Nephron (organoid): ENCODE measurements around the gene BRD3OS.

Source experiments
- H3K27ac Mint-ChIP-seq, 3 experiments: 2 replicates each; pipeline ENCODE4 v1.8.0; 2020; ENCODE audit warnings: mixed read lengths in 3 of 3, mild to moderate bottlenecking in 2 of 3, moderate library complexity in 1 of 3
- H3K27me3 Mint-ChIP-seq: 2 replicates; pipeline ENCODE4 v1.8.0; 2021; ENCODE audit warnings: low read depth, mild to moderate bottlenecking, moderate library complexity, mixed read lengths
- H3K36me3 Mint-ChIP-seq: 2 replicates; pipeline ENCODE4 v1.8.0; 2020; ENCODE audit warnings: low read depth, mixed read lengths
- H3K4me1 Mint-ChIP-seq: 2 replicates; pipeline ENCODE4 v1.8.0; 2020; ENCODE audit warnings: mixed read lengths
- H3K4me3 Mint-ChIP-seq, 3 experiments: 2 replicates each; pipeline ENCODE4 v1.8.0; 2020; ENCODE audit warnings: mild to moderate bottlenecking in 3 of 3, mixed read lengths in 3 of 3, moderate library complexity in 2 of 3
- H3K9me3 Mint-ChIP-seq: 2 replicates; pipeline ENCODE4 v1.8.0; 2020; ENCODE audit warnings: mixed read lengths
- TF ChIP-seq, protein P1 (sequence below), 3 experiments: fragments of 200-600 bp; sonication (generic); IDR thresholded peaks; one replicate each; pipeline ENCODE4 v1.5.0; 2021; ENCODE audit warnings: antibody characterized with exemption in 3 of 3; ENCODE audit not compliant: unreplicated experiment in 3 of 3

The BRD3OS gene

DNA sequence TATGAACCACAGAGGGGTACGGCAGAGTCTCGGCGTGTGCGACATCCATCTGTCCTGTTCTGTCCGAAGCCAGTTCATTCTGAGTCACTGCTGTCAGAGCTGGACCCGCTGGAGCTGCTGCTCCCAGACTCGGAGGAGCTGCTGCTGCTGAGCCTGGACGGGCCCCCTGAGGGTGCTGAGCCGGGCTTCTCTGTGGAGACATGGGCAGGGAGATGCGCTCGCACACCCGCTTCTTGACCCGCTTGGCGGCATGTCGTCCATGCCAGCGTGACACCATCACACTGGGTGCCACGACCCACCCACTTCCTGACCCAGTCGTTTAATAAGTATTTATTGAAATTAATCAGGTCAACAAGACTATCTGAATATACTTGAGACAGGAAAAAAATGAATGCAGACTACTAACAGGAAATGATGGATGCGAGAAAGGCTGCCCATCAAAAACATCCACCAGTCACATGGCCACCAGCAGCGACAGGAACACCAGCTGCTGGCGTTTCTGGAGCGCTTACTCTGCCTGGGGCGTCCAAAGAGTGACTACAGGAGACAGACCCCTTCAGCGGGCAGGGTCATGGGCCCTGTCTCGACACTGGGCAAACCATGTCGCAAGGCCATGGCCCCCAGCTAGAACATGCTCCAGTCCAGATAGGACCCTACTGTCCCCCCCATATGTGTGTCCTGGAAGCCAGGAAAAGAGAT lies 8.4 kb downstream of the BRD3OS start:
- no peak overlapping the region for H3K27ac Mint-ChIP-seq
- peaks cover 61% of the 10 kb centered on the region for H3K36me3 Mint-ChIP-seq
- H3K4me1 Mint-ChIP-seq, result no peaks in the 10 kb centered on the region
- peaks cover 5% of the 10 kb centered on the region for H3K9me3 Mint-ChIP-seq
- H3K27me3 Mint-ChIP-seq, result no peaks in the 10 kb centered on the region
- TF ChIP-seq, protein P1, sequence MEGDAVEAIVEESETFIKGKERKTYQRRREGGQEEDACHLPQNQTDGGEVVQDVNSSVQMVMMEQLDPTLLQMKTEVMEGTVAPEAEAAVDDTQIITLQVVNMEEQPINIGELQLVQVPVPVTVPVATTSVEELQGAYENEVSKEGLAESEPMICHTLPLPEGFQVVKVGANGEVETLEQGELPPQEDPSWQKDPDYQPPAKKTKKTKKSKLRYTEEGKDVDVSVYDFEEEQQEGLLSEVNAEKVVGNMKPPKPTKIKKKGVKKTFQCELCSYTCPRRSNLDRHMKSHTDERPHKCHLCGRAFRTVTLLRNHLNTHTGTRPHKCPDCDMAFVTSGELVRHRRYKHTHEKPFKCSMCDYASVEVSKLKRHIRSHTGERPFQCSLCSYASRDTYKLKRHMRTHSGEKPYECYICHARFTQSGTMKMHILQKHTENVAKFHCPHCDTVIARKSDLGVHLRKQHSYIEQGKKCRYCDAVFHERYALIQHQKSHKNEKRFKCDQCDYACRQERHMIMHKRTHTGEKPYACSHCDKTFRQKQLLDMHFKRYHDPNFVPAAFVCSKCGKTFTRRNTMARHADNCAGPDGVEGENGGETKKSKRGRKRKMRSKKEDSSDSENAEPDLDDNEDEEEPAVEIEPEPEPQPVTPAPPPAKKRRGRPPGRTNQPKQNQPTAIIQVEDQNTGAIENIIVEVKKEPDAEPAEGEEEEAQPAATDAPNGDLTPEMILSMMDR (IDR thresholded peaks at IDR 0.05; ENCODE audit: unreplicated experiment in 3 of 3), result no peak
- no peak overlapping the region for H3K4me3 Mint-ChIP-seq

DNA sequence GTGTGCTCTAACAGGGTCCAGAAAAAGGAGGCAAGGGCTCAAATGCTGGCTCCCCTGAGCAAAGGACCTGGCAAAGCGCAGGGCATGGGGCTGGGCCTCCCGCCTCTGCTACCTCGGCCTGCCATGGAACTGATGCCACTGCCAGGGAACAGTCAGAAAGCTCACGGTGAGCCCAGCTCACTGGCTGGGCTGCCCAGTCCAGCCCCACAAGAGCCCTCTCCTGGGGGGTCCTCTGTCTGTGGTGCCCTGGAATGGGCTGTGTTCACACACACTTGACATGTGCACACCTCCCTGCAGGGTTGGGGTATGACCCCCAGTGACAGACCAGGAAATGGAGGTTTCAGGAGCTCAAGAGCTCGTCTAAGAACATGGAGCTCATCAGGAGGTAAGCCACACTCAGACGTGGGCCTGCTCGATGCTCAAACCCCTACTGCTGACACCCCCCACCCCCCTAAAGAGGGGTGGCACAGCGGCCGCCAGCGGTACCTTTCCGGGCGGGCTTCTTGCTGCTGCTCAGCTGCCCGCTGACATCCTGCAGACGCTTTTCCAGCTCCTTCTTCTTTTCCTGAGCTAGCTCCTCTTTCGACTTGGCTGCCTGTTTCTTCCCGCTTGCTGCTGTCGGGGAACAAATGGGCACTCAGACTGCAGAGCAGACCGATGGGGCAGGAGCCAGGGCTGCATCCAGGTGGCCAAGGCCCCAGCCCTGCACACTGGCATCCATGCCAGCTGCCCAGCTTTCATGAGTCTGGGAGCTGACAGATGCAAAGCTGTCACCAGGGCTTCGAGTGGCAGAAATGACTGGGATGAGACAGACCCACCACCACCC lies 9.1 kb downstream of the BRD3OS start:
- H3K4me1 Mint-ChIP-seq, result no peaks in the 10 kb centered on the region
- no peaks in the 10 kb centered on the region for H3K27me3 Mint-ChIP-seq
- no peak overlapping the region for H3K27ac Mint-ChIP-seq
- peaks cover 63% of the 10 kb centered on the region for H3K36me3 Mint-ChIP-seq
- H3K4me3 Mint-ChIP-seq, result no peak overlapping the region
- H3K9me3 Mint-ChIP-seq, result peaks cover 12% of the 10 kb centered on the region
- TF ChIP-seq, protein P1 (IDR thresholded peaks at IDR 0.05; ENCODE audit: unreplicated experiment in 3 of 3), result no peak

DNA sequence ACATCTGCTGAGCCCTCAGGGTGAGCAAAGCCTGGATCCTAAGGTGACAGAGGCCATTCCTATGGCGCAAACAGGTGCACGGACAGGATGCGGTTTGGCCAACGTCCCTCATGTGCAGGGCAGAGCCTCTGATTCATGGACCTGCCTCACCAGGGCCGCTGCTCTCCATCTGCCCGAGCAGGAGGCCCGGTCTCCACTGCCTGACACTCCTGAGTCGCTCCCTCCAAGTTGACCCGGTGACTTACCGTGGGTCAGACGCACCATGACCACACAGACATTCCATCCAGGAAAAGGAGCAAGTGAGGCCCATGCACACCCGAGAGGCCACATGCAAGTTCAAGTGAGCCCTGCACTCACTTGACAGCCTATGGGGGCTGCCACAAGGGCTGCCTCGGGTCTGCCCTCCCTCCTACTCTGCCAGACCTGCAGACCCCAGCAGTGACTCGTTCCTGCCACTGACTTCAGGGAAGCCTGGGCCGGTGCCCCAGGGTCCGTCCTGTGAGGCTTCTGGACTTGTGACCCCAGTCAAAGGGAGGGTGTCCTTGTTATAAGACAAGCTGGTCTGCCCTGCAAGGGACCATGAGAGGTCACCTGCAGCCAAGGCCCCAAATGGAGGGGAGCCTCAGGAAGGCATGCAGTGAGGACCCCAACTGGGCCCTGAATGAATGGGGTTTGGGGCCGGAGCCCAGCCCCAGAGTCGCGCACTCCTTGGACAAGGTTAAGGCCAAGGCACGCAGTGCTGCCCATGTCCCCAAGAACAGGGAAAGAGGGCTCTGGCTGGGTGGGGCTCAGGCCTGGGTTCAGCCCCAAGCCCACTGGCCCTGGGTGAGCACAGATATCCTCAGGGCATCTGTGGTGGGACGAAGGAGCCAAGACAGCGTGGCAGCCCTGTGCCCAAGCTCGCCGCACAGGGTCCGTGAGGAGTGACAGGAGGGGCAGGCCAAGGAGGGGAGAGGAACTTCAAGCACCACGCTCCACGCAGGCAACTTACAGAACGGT lies 10.1 kb downstream of the BRD3OS start:
- no peaks in the 10 kb centered on the region for H3K4me1 Mint-ChIP-seq
- H3K27ac Mint-ChIP-seq, result no peak overlapping the region
- H3K27me3 Mint-ChIP-seq, result no peaks in the 10 kb centered on the region
- TF ChIP-seq, protein P1 (IDR thresholded peaks at IDR 0.05; ENCODE audit: unreplicated experiment in 3 of 3), result no peak
- no peak overlapping the region for H3K4me3 Mint-ChIP-seq
- peaks cover 72% of the 10 kb centered on the region for H3K36me3 Mint-ChIP-seq
- H3K9me3 Mint-ChIP-seq, result peaks cover 13% of the 10 kb centered on the region

DNA sequence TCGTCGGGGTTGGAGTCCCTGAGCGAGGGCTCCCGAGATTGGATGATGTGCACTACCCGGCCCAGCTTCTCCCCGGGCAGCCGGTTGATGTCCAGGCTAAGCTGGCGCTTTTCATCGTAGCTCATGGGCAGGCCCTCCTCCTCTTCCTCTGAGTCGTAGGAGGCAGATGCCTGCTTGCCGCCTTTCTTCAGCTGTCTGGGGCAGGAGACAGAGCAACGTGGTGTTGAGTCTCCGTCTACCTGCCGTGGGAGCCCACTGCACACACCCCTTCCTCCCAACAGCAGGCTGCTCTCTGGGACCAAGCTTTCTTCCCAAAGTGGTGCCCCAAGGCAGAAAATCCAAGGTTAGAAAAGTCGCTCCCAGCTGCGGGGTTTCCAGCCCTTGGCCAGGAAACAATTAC lies 10.8 kb downstream of the BRD3OS start:
- Mint-ChIP-seq H3K9me3 (peaks cover 13% of the 10 kb centered on the region), H3K4me3 (no peak overlapping the region), H3K27ac (no peak overlapping the region), H3K4me1 (no peaks in the 10 kb centered on the region), H3K36me3 (peaks cover 74% of the 10 kb centered on the region), H3K27me3 (no peaks in the 10 kb centered on the region)
- TF ChIP-seq, protein P1 (IDR thresholded peaks at IDR 0.05; ENCODE audit: unreplicated experiment in 3 of 3), result no peak

DNA sequence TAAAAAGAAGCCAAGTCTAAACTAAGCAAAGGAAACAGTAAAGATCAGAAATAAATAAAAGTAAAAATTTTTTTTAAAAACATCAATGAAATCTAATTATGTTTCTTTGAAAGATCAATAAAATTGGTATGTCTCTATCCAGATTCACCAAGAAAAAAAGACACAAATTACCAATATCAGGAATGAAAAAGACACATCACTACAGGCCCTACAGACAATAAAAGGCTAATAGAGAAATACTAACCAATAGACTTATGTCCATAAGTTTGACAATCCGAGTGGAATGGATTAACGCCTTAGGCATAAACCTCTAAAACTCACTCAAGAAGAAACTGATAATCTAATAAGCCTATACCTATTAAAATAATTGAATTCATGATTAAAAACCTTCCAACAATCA lies 12.4 kb downstream of the BRD3OS start:
- Mint-ChIP-seq H3K4me3 (no peak overlapping the region), H3K36me3 (peaks cover 82% of the 10 kb centered on the region), H3K4me1 (no peaks in the 10 kb centered on the region), H3K9me3 (peaks cover 13% of the 10 kb centered on the region), H3K27me3 (no peaks in the 10 kb centered on the region), H3K27ac (no peak overlapping the region)
- TF ChIP-seq, protein P1 (IDR thresholded peaks at IDR 0.05; ENCODE audit: unreplicated experiment in 3 of 3), result no peak
